WTC11 (cell line): Measurements from ENCODE around the gene OR4D1. TPM values are rescaled to one million over a fixed set of nuclear protein-coding genes. Genes with fewer than 3 reads are reported as not detected.

Source experiments
- ATAC-seq: fragments of 200-7000 bp; cut with Tn5 transposase; 2 replicates; pipeline ENCODE4 v1.10.0; 2021; ENCODE audit warnings: mild to moderate bottlenecking, moderate library complexity
- CTCF ChIA-PET: fragments of 300-600 bp; sonication (Branson Sonifier 250); formaldehyde crosslinking; loops from one replicate; lab custom pipeline; 2021; ENCODE audit warnings: antibody characterized with exemption; lab: Charles Lee
- POLR2A ChIA-PET: fragments of 350-600 bp; sonication (Branson Sonifier 250); formaldehyde crosslinking; loops from one replicate; lab custom pipeline; 2021; ENCODE audit warnings: antibody characterized with exemption; lab: Charles Lee
- DNase-seq: peaks from one replicate; pipeline ENCODE4 v3.0.0; 2021; ENCODE audit warnings: low spot score
- H3K27ac Mint-ChIP-seq: 2 replicates; pipeline ENCODE4 v1.8.0; 2021; ENCODE audit warnings: mixed read lengths
- H3K27me3 Mint-ChIP-seq: 2 replicates; pipeline ENCODE4 v1.8.0; 2021; ENCODE audit warnings: low read depth, mild to moderate bottlenecking, moderate library complexity, mixed read lengths
- H3K36me3 Mint-ChIP-seq: 2 replicates; pipeline ENCODE4 v1.8.0; 2021; ENCODE audit warnings: mixed read lengths
- H3K4me1 Mint-ChIP-seq: 2 replicates; pipeline ENCODE4 v1.8.0; 2022; ENCODE audit warnings: mixed read lengths
- H3K4me3 Mint-ChIP-seq: 2 replicates; pipeline ENCODE4 v1.8.0; 2021; ENCODE audit warnings: mild to moderate bottlenecking, moderate library complexity, mixed read lengths
- H3K9me3 Mint-ChIP-seq: 2 replicates; pipeline ENCODE4 v1.8.0; 2021; ENCODE audit warnings: mixed read lengths
- FOXP1 ChIP-seq: sonication (generic); formaldehyde crosslinking; IDR thresholded peaks from 2 replicates; pipeline ENCODE4 v1.8.0; 2022; ENCODE audit warnings: missing genetic modification reagents, mild to moderate bottlenecking, moderate library complexity, borderline replicate concordance
- GABPB1 ChIP-seq: sonication (generic); formaldehyde crosslinking; IDR thresholded peaks from 2 replicates; pipeline ENCODE4 v1.8.1; 2023; ENCODE audit warnings: mild to moderate bottlenecking, missing genetic modification reagents
- GRHL2 ChIP-seq: fragments of 250-450 bp; sonication (Bioruptor Pico); IDR thresholded peaks from 2 replicates; pipeline ENCODE4 v1.8.0; 2022; ENCODE audit warnings: mild to moderate bottlenecking, moderate library complexity; ENCODE audit not compliant: insufficient replicate concordance, severe bottlenecking
- MYBL2 ChIP-seq: sonication (generic); formaldehyde crosslinking; IDR thresholded peaks from 2 replicates; pipeline ENCODE4 v1.8.1; 2023; ENCODE audit warnings: mild to moderate bottlenecking, moderate library complexity, missing genetic modification reagents
- NR2C2 ChIP-seq: sonication (generic); formaldehyde crosslinking; IDR thresholded peaks from 2 replicates; pipeline ENCODE4 v1.8.0; 2022; ENCODE audit warnings: mild to moderate bottlenecking, missing genetic modification reagents
- NR3C1 ChIP-seq: sonication (generic); formaldehyde crosslinking; conservative IDR thresholded peaks from 2 replicates; pipeline ENCODE4 v1.8.1; 2023; ENCODE audit warnings: low read depth, mild to moderate bottlenecking, missing genetic modification reagents
- SMAD3 ChIP-seq: sonication (generic); formaldehyde crosslinking; IDR thresholded peaks from 2 replicates; pipeline ENCODE4 v1.8.0; 2022; ENCODE audit warnings: missing genetic modification reagents, mild to moderate bottlenecking, borderline replicate concordance
- SP1 ChIP-seq: sonication (generic); formaldehyde crosslinking; conservative IDR thresholded peaks from 2 replicates; pipeline ENCODE4 v1.8.1; 2022; ENCODE audit warnings: missing genetic modification reagents
- TCF7 ChIP-seq: sonication (generic); formaldehyde crosslinking; IDR thresholded peaks from 2 replicates; pipeline ENCODE4 v1.8.0; 2022; ENCODE audit warnings: mild to moderate bottlenecking, low read depth, missing genetic modification reagents, moderate library complexity
- ZBTB21 ChIP-seq: sonication (generic); formaldehyde crosslinking; IDR thresholded peaks from 2 replicates; pipeline ENCODE4 v1.8.1; 2023; ENCODE audit warnings: mild to moderate bottlenecking, missing genetic modification reagents, borderline replicate concordance
- ZNF263 ChIP-seq: sonication (generic); formaldehyde crosslinking; IDR thresholded peaks from 2 replicates; pipeline ENCODE4 v1.8.1; 2022; ENCODE audit warnings: low read depth, mild to moderate bottlenecking, moderate library complexity, missing genetic modification reagents
- ZNF317 ChIP-seq: sonication (generic); formaldehyde crosslinking; IDR thresholded peaks from 2 replicates; pipeline ENCODE4 v1.8.1; 2023; ENCODE audit warnings: low read depth, mild to moderate bottlenecking, moderate library complexity, missing genetic modification reagents, borderline replicate concordance
- ZNF396 ChIP-seq: fragments of 250-450 bp; sonication (Bioruptor Pico); IDR thresholded peaks from 2 replicates; pipeline ENCODE4 v1.8.0; 2021; ENCODE audit warnings: mild to moderate bottlenecking, moderate library complexity, borderline replicate concordance
- total RNA-seq: library from RNA; stranded (reverse); gene quantifications from 3 replicates; pipeline ENCODE4 v1.2.3, GENCODE V29; 2021
- TF ChIP-seq, protein P1 (sequence below): sonication (generic); formaldehyde crosslinking; IDR thresholded peaks from 2 replicates; pipeline ENCODE4 v1.8.1; 2022; ENCODE audit warnings: low read depth, mild to moderate bottlenecking, moderate library complexity, missing genetic modification reagents, borderline replicate concordance
- TF ChIP-seq, protein P2 (sequence below): sonication (generic); formaldehyde crosslinking; IDR thresholded peaks from 2 replicates; pipeline ENCODE4 v1.8.0; 2023; ENCODE audit warnings: mild to moderate bottlenecking, missing genetic modification reagents
- TF ChIP-seq, protein P3 (sequence below): sonication (generic); formaldehyde crosslinking; IDR thresholded peaks from 2 replicates; pipeline ENCODE4 v1.8.1; 2022; ENCODE audit warnings: low read depth, missing genetic modification reagents, borderline replicate concordance
- TF ChIP-seq, protein P4 (sequence below): fragments of 250-450 bp; sonication (Bioruptor Pico); IDR thresholded peaks from 2 replicates; pipeline ENCODE4 v1.8.0; 2021; ENCODE audit warnings: mild to moderate bottlenecking
- TF ChIP-seq, protein P5 (sequence below): fragments of 250-450 bp; sonication (Bioruptor Pico); conservative IDR thresholded peaks from 2 replicates; pipeline ENCODE4 v1.9.0; 2021; ENCODE audit warnings: mild to moderate bottlenecking
- TF ChIP-seq, protein P6 (sequence below): sonication (generic); formaldehyde crosslinking; IDR thresholded peaks from 2 replicates; pipeline ENCODE4 v1.8.1; 2023; ENCODE audit warnings: mild to moderate bottlenecking, missing genetic modification reagents, moderate library complexity
- TF ChIP-seq, protein P7 (sequence below): fragments of 250-450 bp; sonication (Bioruptor Pico); IDR thresholded peaks from 2 replicates; pipeline ENCODE4 v1.9.0; 2021; ENCODE audit warnings: mild to moderate bottlenecking, borderline replicate concordance

Gene OR4D1
- total RNA-seq, 1 experiment from 2014 or later: 0.17 TPM

DNA sequence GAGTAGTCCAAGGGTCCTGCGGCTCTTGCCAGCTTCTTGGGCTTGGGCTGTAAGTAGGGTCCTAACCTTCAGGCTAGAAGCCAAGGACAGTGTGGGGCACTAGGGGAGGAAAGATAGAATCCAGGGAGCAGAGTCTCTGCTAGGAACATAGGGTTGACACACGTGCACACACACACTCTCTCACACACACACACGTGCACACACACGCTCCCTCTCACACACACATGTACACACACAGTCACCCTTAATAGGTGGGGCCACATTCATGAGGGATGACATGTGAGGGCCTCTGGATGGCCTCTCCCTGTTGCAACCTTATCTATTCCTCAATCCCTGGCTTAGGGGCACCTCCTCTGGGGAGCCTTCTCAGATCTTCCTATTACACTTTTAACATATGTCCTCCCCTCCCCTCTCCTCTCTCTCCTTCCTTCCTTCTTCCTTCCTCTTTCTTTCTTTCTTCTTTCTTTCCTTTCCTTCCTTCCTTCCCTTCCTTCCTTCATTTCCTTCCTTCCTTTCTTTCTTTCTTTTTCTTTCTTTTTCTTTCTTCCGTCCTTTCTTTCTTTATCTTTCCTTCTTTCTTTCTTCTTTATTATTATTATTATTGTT, 47.4 kb downstream of the OR4D1 start:
- Mint-ChIP-seq H3K4me3 (no peak overlapping the region), H3K4me1 (peaks cover 6% of the 10 kb centered on the region; the same call in 1 of the 2 replicates), H3K36me3 (no peaks in the 10 kb centered on the region), H3K9me3 (no peaks in the 10 kb centered on the region), H3K27ac (no peak overlapping the region; the same call in 1 of the 2 replicates), H3K27me3 (peaks cover 7% of the 10 kb centered on the region)
- DNase-seq: no peak
- TF ChIP-seq ZNF317 (CRISPR knock-in tag): no peak
- TF ChIP-seq, protein P1, sequence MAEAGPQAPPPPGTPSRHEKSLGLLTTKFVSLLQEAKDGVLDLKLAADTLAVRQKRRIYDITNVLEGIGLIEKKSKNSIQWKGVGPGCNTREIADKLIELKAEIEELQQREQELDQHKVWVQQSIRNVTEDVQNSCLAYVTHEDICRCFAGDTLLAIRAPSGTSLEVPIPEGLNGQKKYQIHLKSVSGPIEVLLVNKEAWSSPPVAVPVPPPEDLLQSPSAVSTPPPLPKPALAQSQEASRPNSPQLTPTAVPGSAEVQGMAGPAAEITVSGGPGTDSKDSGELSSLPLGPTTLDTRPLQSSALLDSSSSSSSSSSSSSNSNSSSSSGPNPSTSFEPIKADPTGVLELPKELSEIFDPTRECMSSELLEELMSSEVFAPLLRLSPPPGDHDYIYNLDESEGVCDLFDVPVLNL: no peak
- TF ChIP-seq, protein P2, sequence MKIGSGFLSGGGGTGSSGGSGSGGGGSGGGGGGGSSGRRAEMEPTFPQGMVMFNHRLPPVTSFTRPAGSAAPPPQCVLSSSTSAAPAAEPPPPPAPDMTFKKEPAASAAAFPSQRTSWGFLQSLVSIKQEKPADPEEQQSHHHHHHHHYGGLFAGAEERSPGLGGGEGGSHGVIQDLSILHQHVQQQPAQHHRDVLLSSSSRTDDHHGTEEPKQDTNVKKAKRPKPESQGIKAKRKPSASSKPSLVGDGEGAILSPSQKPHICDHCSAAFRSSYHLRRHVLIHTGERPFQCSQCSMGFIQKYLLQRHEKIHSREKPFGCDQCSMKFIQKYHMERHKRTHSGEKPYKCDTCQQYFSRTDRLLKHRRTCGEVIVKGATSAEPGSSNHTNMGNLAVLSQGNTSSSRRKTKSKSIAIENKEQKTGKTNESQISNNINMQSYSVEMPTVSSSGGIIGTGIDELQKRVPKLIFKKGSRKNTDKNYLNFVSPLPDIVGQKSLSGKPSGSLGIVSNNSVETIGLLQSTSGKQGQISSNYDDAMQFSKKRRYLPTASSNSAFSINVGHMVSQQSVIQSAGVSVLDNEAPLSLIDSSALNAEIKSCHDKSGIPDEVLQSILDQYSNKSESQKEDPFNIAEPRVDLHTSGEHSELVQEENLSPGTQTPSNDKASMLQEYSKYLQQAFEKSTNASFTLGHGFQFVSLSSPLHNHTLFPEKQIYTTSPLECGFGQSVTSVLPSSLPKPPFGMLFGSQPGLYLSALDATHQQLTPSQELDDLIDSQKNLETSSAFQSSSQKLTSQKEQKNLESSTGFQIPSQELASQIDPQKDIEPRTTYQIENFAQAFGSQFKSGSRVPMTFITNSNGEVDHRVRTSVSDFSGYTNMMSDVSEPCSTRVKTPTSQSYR (CRISPR knock-in tag): no peak
- TF ChIP-seq, protein P3, sequence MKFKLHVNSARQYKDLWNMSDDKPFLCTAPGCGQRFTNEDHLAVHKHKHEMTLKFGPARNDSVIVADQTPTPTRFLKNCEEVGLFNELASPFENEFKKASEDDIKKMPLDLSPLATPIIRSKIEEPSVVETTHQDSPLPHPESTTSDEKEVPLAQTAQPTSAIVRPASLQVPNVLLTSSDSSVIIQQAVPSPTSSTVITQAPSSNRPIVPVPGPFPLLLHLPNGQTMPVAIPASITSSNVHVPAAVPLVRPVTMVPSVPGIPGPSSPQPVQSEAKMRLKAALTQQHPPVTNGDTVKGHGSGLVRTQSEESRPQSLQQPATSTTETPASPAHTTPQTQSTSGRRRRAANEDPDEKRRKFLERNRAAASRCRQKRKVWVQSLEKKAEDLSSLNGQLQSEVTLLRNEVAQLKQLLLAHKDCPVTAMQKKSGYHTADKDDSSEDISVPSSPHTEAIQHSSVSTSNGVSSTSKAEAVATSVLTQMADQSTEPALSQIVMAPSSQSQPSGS (CRISPR knock-in tag): no peak
- no peak for TF ChIP-seq ZNF263 (CRISPR knock-in tag)
- TF ChIP-seq TCF7 (CRISPR knock-in tag): no peak
- TF ChIP-seq FOXP1: no peak
- no peak for TF ChIP-seq SMAD3 (CRISPR knock-in tag)
- TF ChIP-seq ZBTB21 (CRISPR knock-in tag): no peak
- TF ChIP-seq, protein P4, sequence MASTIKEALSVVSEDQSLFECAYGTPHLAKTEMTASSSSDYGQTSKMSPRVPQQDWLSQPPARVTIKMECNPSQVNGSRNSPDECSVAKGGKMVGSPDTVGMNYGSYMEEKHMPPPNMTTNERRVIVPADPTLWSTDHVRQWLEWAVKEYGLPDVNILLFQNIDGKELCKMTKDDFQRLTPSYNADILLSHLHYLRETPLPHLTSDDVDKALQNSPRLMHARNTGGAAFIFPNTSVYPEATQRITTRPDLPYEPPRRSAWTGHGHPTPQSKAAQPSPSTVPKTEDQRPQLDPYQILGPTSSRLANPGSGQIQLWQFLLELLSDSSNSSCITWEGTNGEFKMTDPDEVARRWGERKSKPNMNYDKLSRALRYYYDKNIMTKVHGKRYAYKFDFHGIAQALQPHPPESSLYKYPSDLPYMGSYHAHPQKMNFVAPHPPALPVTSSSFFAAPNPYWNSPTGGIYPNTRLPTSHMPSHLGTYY (CRISPR knock-in tag): no peak
- TF ChIP-seq, protein P5, sequence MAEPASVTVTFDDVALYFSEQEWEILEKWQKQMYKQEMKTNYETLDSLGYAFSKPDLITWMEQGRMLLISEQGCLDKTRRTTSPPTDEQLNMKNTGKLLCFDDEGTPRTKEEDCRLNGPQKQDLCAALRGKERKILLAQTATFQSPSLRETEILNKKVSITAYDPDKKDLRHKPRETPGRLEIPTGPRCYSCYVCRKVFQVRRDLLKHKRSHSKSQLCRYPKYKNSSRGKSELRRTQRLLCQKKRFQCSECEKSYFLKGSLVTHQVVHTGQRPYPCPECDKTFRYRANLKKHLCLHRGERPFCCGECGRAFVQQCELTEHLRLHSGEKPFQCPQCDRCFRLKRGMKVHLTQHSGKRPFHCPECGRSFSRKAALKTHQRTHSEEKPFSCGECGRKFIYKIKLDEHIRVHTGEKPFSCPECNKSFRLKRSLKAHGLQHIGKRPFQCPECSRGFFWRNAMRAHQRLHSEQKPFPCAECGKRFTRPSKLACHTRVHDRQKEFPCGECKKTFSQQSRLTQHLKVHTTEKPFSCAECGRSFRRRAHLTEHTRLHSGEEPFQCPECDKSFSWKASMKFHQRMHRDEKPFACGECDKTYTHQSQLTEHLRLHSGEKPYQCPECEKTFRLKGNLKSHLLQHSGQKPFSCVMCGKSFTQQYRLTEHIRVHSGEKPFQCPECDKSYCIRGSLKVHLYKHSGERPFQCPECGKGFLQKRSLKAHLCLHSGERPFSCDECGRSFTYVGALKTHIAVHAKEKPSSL (CRISPR knock-in tag): no peak
- no peak for TF ChIP-seq MYBL2 (CRISPR knock-in tag)
- TF ChIP-seq ZNF396: no peak
- TF ChIP-seq, protein P6, sequence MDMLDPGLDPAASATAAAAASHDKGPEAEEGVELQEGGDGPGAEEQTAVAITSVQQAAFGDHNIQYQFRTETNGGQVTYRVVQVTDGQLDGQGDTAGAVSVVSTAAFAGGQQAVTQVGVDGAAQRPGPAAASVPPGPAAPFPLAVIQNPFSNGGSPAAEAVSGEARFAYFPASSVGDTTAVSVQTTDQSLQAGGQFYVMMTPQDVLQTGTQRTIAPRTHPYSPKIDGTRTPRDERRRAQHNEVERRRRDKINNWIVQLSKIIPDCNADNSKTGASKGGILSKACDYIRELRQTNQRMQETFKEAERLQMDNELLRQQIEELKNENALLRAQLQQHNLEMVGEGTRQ (CRISPR knock-in tag): no peak
- ATAC-seq: no peak
- CTCF ChIA-PET: interaction anchor here (1.0 to 2.0 kb wide), 4 partner anchors 11 to 54 kb away, joined by 3 to 11 read pairs (median 6); no protein-coding TSS in a partner anchor
- POLR2A ChIA-PET: no interaction called here

DNA sequence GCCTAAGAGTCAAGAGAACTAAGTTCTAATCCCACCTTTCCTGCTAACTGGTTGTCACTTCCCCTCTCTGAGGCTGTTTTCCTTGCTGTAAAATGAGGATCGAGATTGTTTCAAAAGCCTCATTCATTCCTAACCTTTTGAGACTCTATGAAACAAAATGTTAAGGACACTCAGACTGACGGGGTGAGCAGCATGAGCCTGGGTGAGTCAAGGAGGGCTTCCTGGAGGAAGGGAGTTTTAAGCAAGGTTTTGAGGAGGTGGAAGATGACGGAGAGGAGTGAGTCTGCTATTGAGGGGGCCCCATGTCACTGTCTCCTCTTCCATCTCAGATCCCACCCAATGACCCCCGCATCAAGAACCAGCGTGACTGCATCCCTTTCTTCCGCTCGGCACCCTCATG, 48.4 kb downstream of the OR4D1 start:
- ATAC-seq (no peak), DNase-seq (no peak)
- no peak overlapping the region for H3K27ac Mint-ChIP-seq
- peaks cover 11% of the 10 kb centered on the region for H3K27me3 Mint-ChIP-seq
- H3K4me1 Mint-ChIP-seq: no peaks in the 10 kb centered on the region
- H3K4me3 Mint-ChIP-seq: no peak overlapping the region
- H3K36me3 Mint-ChIP-seq: no peaks in the 10 kb centered on the region
- CTCF ChIA-PET: interaction anchor here (2.0 kb wide), 1 partner anchor 53 kb away, joined by 6 read pairs; no protein-coding TSS in a partner anchor
- H3K9me3 Mint-ChIP-seq: no peaks in the 10 kb centered on the region
- POLR2A ChIA-PET: no interaction called here
- TF ChIP-seq SP1 (no peak), NR3C1 (CRISPR knock-in tag) (no peak), GABPB1 (CRISPR knock-in tag) (no peak), GRHL2 (CRISPR knock-in tag) (no peak), NR2C2 (CRISPR knock-in tag) (no peak)
- TF ChIP-seq, protein P7, sequence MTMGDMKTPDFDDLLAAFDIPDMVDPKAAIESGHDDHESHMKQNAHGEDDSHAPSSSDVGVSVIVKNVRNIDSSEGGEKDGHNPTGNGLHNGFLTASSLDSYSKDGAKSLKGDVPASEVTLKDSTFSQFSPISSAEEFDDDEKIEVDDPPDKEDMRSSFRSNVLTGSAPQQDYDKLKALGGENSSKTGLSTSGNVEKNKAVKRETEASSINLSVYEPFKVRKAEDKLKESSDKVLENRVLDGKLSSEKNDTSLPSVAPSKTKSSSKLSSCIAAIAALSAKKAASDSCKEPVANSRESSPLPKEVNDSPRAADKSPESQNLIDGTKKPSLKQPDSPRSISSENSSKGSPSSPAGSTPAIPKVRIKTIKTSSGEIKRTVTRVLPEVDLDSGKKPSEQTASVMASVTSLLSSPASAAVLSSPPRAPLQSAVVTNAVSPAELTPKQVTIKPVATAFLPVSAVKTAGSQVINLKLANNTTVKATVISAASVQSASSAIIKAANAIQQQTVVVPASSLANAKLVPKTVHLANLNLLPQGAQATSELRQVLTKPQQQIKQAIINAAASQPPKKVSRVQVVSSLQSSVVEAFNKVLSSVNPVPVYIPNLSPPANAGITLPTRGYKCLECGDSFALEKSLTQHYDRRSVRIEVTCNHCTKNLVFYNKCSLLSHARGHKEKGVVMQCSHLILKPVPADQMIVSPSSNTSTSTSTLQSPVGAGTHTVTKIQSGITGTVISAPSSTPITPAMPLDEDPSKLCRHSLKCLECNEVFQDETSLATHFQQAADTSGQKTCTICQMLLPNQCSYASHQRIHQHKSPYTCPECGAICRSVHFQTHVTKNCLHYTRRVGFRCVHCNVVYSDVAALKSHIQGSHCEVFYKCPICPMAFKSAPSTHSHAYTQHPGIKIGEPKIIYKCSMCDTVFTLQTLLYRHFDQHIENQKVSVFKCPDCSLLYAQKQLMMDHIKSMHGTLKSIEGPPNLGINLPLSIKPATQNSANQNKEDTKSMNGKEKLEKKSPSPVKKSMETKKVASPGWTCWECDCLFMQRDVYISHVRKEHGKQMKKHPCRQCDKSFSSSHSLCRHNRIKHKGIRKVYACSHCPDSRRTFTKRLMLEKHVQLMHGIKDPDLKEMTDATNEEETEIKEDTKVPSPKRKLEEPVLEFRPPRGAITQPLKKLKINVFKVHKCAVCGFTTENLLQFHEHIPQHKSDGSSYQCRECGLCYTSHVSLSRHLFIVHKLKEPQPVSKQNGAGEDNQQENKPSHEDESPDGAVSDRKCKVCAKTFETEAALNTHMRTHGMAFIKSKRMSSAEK (CRISPR knock-in tag): no peak
